ENCODE results near the gene TRIM37. TPM values are rescaled to one million over a fixed set of nuclear protein-coding genes. Genes with fewer than 3 reads are reported as not detected.

The TRIM37 gene
- total RNA-seq, 2 donors from 2014 or later, result 20.9 to 26.8 TPM

DNA sequence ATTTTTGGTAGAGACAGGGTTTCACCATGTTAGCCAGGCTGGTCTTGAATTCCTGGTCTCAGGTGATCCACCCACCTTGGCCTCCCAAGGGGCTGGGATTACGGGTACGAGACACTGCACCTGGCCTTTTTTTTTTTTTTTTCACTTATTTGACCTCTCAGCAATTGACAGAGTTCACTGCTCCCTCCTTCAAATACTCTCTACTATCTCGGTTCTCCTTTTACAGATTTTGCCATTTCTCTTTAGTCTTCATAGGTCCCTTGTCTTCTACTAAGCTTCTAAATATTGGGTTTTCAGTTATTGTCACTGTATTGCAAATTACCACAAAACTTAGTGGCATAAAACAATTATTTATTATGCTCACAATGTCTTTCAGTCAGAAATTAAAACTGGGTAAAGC lies 159.3 kb downstream of the TRIM37 start:
- Mint-ChIP-seq H3K36me3 (ENCODE audit: low read depth) (no peaks in the 10 kb centered on the region), H3K9me3 (peaks cover 30% of the 10 kb centered on the region), H3K27me3 (peaks cover 21% of the 10 kb centered on the region), H3K4me1 (no peaks in the 10 kb centered on the region), H3K27ac (no peak overlapping the region), H3K4me3 (no peak overlapping the region)
- ATAC-seq (replicated peaks), result no peak

DNA sequence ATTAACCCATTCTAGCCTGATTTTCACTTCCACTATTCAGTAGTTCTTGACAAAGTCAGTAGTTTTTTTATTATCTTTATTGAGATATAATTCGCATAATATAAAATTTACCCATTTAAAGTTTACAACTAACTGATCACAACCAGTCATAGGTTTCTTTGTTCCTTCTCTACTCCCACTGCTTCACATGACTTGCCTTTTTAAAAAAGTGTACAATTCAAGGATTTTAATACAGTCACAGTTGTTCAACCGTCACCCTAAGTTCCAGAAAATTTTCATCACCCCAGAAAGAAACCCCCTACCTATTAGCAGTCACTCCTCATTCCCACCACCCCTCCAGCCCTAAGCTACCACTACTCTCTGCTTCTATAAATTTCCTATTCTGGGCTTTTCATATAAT lies 162.5 kb downstream of the TRIM37 start:
- H3K4me1 Mint-ChIP-seq, result no peaks in the 10 kb centered on the region
- H3K27ac Mint-ChIP-seq, result no peak overlapping the region
- peaks cover 14% of the 10 kb centered on the region for H3K9me3 Mint-ChIP-seq
- no peak overlapping the region for H3K4me3 Mint-ChIP-seq
- peaks cover 16% of the 10 kb centered on the region for H3K27me3 Mint-ChIP-seq
- ATAC-seq (replicated peaks), result no peak
- H3K36me3 Mint-ChIP-seq (ENCODE audit: low read depth), result no peaks in the 10 kb centered on the region

DNA sequence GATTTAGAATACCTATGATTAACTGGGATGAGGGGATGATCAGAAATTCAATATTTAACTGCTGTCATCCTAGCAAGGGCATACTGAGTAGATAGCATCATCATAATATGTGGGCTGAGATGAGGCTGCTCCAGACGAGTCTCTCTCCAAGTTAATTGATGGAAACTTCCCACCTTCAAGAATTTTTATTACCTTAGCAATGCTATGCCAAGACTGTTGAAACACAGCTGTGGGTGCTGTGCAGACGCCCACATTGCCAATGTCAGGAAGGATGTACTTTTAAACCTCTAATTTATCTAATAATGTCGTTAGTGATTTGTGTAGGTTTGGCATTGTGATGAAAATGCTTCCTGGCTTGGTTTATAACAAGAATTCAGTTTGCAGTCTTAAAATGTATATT lies 170.4 kb downstream of the TRIM37 start:
- H3K27me3 Mint-ChIP-seq, result no peaks in the 10 kb centered on the region
- no peak overlapping the region for H3K27ac Mint-ChIP-seq
- no peaks in the 10 kb centered on the region for H3K4me1 Mint-ChIP-seq
- no peaks in the 10 kb centered on the region for H3K9me3 Mint-ChIP-seq
- H3K36me3 Mint-ChIP-seq (ENCODE audit: low read depth), result no peaks in the 10 kb centered on the region
- ATAC-seq (replicated peaks), result no peak
- H3K4me3 Mint-ChIP-seq, result no peak overlapping the region

DNA sequence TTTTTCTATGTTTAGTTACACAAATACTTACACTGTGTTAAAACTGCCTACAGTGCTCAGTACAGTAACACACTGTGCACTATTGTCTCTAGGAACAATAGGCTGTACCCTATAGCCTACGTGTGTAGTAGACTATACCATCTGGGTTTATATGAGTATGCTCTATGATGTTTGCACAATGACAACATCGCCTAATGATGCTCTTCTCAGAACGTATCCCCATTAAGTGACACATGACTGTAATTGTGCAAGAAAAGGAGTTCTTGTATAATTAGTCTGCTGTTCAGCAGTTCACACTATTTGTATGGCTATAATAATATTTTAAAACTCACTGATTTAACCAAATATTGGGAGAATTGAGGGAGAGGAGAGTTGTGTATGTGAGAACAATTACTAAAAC lies 173.7 kb downstream of the TRIM37 start:
- no peaks in the 10 kb centered on the region for H3K9me3 Mint-ChIP-seq

More for the DNA sequence above, 173.7 kb downstream of the TRIM37 start:
- Mint-ChIP-seq H3K4me3 (no peak overlapping the region), H3K27ac (no peak overlapping the region), H3K27me3 (peaks cover 7% of the 10 kb centered on the region), H3K4me1 (no peaks in the 10 kb centered on the region), H3K36me3 (ENCODE audit: low read depth) (no peaks in the 10 kb centered on the region)
- ATAC-seq (replicated peaks), result no peak

Other genes with a start within 250 kb of the TRIM37 start
- gene SKA2, start 48.3 kb upstream of the TRIM37 start, total RNA-seq, result 10 to 100 TPM; 58.3 to 83.9 TPM
- gene PRR11, start 48.9 kb upstream of the TRIM37 start, total RNA-seq, result 10 to 100 TPM; 74.5 to 76.9 TPM
- gene SMG8, start 103.2 kb upstream of the TRIM37 start, total RNA-seq, result 10 to 100 TPM; 16.1 to 21.6 TPM
- gene GDPD1, start 113.6 kb upstream of the TRIM37 start, total RNA-seq, result 1 to 10 TPM; 2.2 to 2.6 TPM
- 10 to 100 TPM; 11.6 to 20.0 TPM for gene YPEL2, start 224.8 kb upstream of the TRIM37 start, total RNA-seq